UCSD-AML1 (cell line): Measurements from ENCODE around the gene CLCA2.

Experiments
- DNase-seq: peaks from one replicate; lab custom pipeline; 2025; ENCODE audit not compliant: unreplicated experiment; lab: John Stamatoyannopoulos, UW

Gene CLCA2

GRCh38 chr1:86471291-86471690 lies 47.3 kb downstream of the CLCA2 start:
- no peak for DNase-seq

- DNase-seq = no peak
Observed at GRCh38 chr1:86472152-86472551, 48.2 kb downstream of the CLCA2 start.

- DNase-seq = no peak
Observed at GRCh38 chr1:86472767-86473166, 48.8 kb downstream of the CLCA2 start.

GRCh38 chr1:86477256-86477655 lies 53.3 kb downstream of the CLCA2 start:
- no peak for DNase-seq

GRCh38 chr1:86477682-86478081 lies 53.7 kb downstream of the CLCA2 start:
- DNase-seq = no peak

- DNase-seq = no peak
Observed at GRCh38 chr1:86478416-86479156, 54.6 kb downstream of the CLCA2 start.

GRCh38 chr1:86481966-86482365 lies 58.0 kb downstream of the CLCA2 start:
- DNase-seq = no peak

- no peak for DNase-seq
Observed at GRCh38 chr1:86487131-86487810, 63.3 kb downstream of the CLCA2 start.

GRCh38 chr1:86487811-86488141 lies 63.8 kb downstream of the CLCA2 start:
- no peak for DNase-seq

- no peak for DNase-seq
Observed at GRCh38 chr1:86489242-86489878, 65.4 kb downstream of the CLCA2 start.

- no peak for DNase-seq
Observed at GRCh38 chr1:86491171-86491950, 67.4 kb downstream of the CLCA2 start.

GRCh38 chr1:86498281-86498680 lies 74.3 kb downstream of the CLCA2 start:
- DNase-seq = no peak

GRCh38 chr1:86499987-86500593 lies 76.1 kb downstream of the CLCA2 start:
- no peak for DNase-seq

GRCh38 chr1:86500714-86501113 lies 76.7 kb downstream of the CLCA2 start:
- DNase-seq = no peak

- DNase-seq = peak; percentile 20
Observed at GRCh38 chr1:86502125-86502646, 78.2 kb downstream of the CLCA2 start.

- no peak for DNase-seq
Observed at GRCh38 chr1:86502721-86503405, 78.9 kb downstream of the CLCA2 start.

- DNase-seq = no peak
Observed at GRCh38 chr1:86503406-86504136, 79.6 kb downstream of the CLCA2 start.

GRCh38 chr1:86504137-86504479 lies 80.1 kb downstream of the CLCA2 start:
- peak; percentile 11 for DNase-seq

GRCh38 chr1:86504895-86505563 lies 81.1 kb downstream of the CLCA2 start:
- no peak for DNase-seq
